ACC112 (cell line): ENCODE measurements around the gene ST6GAL2.

ENCODE experiments used
- H2AFZ ChIP-seq: fragments of 200-600 bp; sonication (generic); one replicate; pipeline ENCODE4 v1.6.0; 2017; ENCODE audit warnings: antibody characterized with exemption, low read length; ENCODE audit not compliant: unreplicated experiment
- H3K27ac ChIP-seq: fragments of 200-600 bp; sonication (generic); 2 replicates; pipeline ENCODE4 v1.5.1; 2014; ENCODE audit warnings: low read depth, mild to moderate bottlenecking, antibody characterized with exemption, low read length, moderate library complexity
- H3K27me3 ChIP-seq: fragments of 200-600 bp; sonication (generic); 2 replicates; pipeline ENCODE4 v1.6.1; 2014; ENCODE audit warnings: mild to moderate bottlenecking, antibody characterized with exemption, low read length, moderate library complexity, mixed read lengths; ENCODE audit not compliant: insufficient read depth
- H3K36me3 ChIP-seq: fragments of 200-600 bp; sonication (generic); 2 replicates; pipeline ENCODE4 v1.6.1; 2016; ENCODE audit warnings: mild to moderate bottlenecking, antibody characterized with exemption, low read length, moderate library complexity, mixed read lengths; ENCODE audit not compliant: insufficient read depth
- H3K4me1 ChIP-seq: fragments of 200-600 bp; sonication (generic); one replicate; pipeline ENCODE4 v1.6.1; 2016; ENCODE audit warnings: low read length, mixed read lengths; ENCODE audit not compliant: insufficient read depth, unreplicated experiment, control insufficient read depth
- H3K4me3 ChIP-seq: fragments of 200-600 bp; sonication (generic); 2 replicates; pipeline ENCODE4 v1.5.1; 2014; ENCODE audit warnings: mild to moderate bottlenecking, low read depth, low read length
- H3K79me2 ChIP-seq: fragments of 200-600 bp; sonication (generic); one replicate; pipeline ENCODE4 v1.6.0; 2016; ENCODE audit warnings: low read length; ENCODE audit not compliant: control insufficient read depth, unreplicated experiment, insufficient read depth

Gene ST6GAL2

DNA sequence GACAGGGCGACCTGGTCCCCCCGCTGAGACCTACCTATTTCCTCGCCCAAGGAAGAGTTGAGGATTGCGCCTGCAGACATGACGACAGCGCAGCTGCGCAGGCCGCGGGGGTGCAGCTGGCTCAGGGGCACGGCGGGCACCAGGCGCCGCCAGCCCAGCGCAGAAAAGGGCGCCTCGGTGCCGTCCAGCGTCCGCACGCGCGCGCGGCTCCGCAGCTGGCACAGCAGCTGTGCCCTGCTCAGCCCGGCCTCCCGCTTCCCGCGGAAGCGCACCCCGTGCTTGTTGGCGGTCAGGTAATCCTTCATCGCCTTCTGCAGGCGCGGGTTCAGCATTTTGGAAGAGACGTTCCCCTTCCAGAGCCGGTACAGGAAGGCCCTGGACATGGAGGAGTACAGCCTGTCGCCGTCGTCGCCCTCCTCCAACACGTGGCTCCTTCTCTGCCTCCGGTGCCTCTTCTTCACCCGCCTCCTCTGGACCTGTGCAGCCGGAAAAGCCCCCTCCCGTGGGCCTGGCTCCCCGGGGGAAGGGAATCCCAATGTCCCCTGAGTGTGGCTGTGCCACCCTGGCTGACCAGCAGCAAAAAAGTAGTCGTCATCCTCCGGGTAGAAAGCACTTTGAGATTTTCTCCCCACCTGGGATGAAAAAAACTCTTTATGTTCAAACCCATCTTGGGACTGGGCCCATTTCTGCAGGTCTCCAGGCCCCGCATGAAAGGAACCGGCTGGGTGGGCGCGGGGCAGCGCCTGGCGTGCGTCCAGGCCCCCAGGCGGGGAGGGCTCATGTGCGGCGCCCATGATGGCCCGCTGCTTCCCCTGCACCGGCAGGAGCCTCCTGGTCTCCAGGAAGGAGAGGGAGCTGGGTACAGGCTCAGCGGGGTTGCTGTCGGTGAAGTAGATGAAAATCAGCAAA is 42.7 kb downstream of the ST6GAL2 start:
- no peak overlapping the region for H2AFZ ChIP-seq
- no peaks in the 10 kb centered on the region for H3K79me2 ChIP-seq
- no peak overlapping the region for H3K4me3 ChIP-seq
- no peaks in the 10 kb centered on the region for H3K4me1 ChIP-seq
- no peaks in the 10 kb centered on the region for H3K27me3 ChIP-seq
- H3K27ac ChIP-seq, result no peak overlapping the region
- H3K36me3 ChIP-seq, result no peaks in the 10 kb centered on the region

DNA sequence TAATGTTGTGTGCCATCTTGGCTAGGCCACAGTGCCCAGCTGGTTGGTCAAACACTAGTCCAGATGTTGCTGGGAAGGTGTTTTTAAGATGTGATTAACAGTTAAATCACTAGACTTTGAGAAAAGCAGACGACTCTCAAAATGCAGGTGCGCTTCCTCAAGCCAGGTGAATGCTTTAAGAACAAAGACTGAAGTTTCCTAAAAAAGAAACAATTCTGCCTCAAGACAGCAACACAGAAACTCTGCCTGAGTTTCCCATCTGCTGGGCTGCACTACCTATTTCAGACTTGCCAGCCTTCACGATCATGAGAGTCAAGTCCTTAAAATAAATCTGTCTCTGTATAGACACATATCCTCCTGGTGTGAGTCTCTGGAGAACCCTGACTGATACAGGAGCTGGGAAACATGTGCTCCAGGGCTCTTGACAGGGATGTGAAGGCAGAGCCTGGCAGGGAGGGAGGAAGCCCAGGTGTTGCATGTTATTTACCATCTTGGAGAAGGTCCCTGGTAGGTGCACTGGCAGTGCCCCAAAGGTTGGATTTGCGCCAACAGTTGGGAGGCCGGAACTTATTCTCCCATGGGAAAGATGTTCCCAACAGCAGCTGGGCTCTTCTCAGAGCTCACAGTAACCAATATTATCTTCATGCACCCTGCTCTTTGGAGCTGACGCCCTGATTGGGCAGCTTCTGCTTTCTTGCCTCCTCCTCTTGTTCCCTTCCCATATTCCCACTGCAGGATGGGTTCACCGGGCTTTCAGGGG is 43.9 kb downstream of the ST6GAL2 start:
- no peak overlapping the region for H3K4me3 ChIP-seq
- H3K4me1 ChIP-seq, result no peaks in the 10 kb centered on the region
- H3K27ac ChIP-seq, result no peak overlapping the region
- no peak overlapping the region for H2AFZ ChIP-seq
- no peaks in the 10 kb centered on the region for H3K79me2 ChIP-seq
- H3K27me3 ChIP-seq, result no peaks in the 10 kb centered on the region
- no peaks in the 10 kb centered on the region for H3K36me3 ChIP-seq

DNA sequence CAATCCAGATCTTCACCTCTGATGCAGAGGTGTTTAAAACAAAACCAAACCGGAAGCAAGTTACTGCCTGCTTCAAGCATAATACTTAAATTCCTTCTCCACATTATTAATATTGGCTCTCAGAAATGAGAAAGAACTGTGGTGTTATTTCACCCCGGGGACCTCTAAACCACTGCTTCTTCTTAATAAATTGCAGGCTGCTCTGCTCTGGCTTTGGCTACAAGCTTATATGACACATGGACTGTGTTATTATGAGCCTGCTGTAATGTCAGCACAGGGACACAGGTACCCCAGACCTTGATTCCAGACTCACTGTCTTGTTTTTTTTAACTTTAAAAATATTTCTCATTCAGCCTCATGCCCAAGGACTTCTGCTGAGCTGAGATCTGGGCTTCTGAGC is 45.1 kb downstream of the ST6GAL2 start:
- Histone ChIP-seq H3K4me1 (no peaks in the 10 kb centered on the region), H3K4me3 (no peak overlapping the region), H3K27ac (no peak overlapping the region), H3K27me3 (no peaks in the 10 kb centered on the region), H3K79me2 (no peaks in the 10 kb centered on the region), H2AFZ (no peak overlapping the region), H3K36me3 (no peaks in the 10 kb centered on the region)

DNA sequence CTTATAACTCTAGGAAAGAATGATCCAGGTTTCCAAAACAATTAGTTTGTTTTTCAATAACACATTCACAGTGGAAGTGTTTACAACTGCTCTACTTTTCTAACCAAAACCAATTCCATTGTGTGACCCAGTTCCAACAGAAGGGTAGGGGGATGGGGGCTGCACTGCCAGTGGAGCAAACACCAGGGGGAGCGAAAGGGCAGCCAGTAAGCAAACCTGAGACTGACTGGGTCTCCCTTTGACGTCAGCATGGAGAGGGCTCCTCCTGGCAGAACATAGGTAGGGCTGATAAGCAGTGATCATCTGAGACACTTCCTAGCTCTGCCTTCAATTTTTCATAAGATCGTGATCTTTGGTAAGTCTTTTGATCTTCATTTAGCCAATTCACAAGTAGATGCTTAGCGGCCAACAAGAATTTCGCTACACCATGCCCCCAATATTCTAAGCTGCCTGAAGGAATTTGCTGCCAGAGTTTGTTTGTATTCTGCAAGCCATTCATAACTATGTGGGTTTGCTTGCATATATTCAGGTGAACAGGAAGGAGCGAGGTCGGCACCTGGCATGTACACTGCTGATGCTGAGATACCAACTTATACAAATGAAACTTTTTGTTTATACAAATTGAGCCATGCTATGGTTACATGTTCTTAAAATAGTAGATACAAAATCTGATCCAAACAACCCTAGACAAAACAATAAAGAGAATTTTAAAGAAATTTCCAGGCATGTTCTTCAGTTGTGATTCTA is 45.9 kb downstream of the ST6GAL2 start:
- Histone ChIP-seq H3K4me3 (no peak overlapping the region), H3K79me2 (no peaks in the 10 kb centered on the region), H3K36me3 (no peaks in the 10 kb centered on the region), H2AFZ (no peak overlapping the region), H3K4me1 (no peaks in the 10 kb centered on the region), H3K27me3 (no peaks in the 10 kb centered on the region), H3K27ac (no peak overlapping the region)

DNA sequence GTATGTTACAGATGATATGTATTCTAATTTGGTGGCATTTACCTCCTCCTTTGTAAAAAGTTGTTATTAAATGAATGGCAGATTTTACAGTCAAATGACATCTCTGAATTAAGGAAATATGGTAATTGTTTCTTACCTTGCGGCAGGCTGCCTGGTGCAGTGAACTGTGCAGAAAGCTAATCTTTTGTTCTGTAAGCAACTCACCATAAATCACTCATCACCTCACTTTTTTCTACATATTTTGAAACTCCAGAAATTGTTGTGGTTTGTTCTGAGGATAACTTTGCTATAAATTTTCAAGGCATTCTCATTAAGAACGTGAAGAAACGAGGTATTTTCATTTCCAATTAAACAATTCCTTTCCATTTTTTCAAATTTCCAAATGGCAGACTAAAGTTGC is 52.7 kb downstream of the ST6GAL2 start:
- Histone ChIP-seq H3K27me3 (peaks cover 4% of the 10 kb centered on the region; the same call in 1 of the 2 replicates), H3K27ac (no peak overlapping the region), H3K36me3 (no peaks in the 10 kb centered on the region), H3K4me3 (no peak overlapping the region), H3K4me1 (no peaks in the 10 kb centered on the region), H2AFZ (no peak overlapping the region), H3K79me2 (no peaks in the 10 kb centered on the region)

DNA sequence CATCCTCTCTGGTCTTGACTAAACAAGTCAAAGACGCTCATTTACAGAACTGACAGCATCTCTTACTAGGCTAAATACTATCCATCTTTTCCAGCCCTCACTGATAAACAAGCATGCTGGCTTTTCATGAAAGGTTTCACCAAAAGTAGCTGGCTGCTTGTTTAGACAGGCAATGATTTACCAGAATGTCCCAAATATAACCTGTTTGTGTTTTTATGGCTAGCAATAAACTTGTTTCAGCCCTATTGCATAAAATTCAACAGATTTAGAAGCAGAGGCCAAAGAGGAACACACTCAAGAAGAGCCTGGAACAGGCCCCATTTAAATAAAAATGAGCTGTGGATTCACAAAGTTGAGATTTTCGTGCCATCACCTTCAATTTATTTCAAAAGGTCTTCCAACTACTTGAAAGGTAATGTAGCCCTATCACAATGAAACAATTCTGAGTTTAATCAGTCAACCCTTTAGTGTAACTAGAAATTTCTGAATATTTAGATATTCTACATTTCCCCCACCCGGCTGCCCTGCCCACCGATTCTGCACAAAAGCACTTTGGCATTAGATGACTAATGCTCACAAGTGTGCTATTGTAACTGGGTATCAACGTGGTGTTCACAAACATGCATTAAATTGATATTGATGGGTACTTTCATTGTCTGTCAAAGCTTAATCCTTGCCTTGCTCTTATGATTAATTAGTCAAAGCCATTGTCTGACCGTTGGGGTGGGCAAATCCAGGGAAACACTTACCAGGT is 54.0 kb downstream of the ST6GAL2 start:
- Histone ChIP-seq H3K27me3 (peaks cover 4% of the 10 kb centered on the region; the same call in 1 of the 2 replicates), H3K27ac (no peak overlapping the region)

DNA sequence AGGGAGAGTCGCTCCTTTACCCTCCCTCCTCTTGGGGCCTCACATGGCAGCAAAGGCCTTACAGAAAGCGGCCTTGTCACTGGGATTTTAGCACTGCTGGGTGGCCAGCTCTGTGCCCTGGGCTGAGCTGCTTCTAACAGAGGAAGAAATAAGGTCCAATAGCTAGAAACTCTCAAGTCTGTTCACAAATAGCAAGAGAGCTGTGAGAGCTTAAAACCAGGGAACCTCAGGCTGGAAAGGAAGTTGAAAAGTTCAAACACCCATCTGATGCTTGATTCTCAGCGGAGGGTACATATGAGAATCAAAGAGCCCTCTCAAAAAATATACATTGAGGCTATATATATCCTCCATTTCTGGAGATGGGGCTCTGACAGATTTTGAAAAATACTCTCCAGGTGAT is 54.7 kb downstream of the ST6GAL2 start:
- peaks cover 4% of the 10 kb centered on the region; the same call in 1 of the 2 replicates for H3K27me3 ChIP-seq
- H3K27ac ChIP-seq, result no peak overlapping the region
- H3K4me1 ChIP-seq, result no peaks in the 10 kb centered on the region
- H2AFZ ChIP-seq, result no peak overlapping the region
- no peaks in the 10 kb centered on the region for H3K36me3 ChIP-seq
- no peak overlapping the region for H3K4me3 ChIP-seq
- no peaks in the 10 kb centered on the region for H3K79me2 ChIP-seq

More for the DNA sequence above, 54.0 kb downstream of the ST6GAL2 start:
- no peaks in the 10 kb centered on the region for H3K4me1 ChIP-seq
- H3K79me2 ChIP-seq, result no peaks in the 10 kb centered on the region
- H3K4me3 ChIP-seq, result no peak overlapping the region
- H3K36me3 ChIP-seq, result no peaks in the 10 kb centered on the region
- H2AFZ ChIP-seq, result no peak overlapping the region

DNA sequence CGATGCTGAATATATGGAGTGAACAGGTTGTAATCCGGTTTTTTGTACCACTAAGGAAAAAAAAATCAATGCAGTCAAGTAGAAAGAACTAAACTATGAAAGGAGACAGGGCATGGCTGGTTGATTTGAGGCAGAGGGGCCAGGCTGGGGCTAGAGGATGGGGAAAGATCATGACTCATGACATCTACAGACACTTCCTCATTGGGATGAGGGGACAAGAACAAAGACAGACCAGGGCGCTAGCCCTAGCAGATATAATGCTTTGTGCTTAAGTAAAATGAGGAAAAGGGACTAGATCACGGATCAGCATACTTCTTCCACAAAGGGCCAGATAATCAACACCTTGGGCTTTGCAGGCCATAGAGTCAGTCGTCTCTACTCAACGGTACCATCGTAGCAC is 55.8 kb downstream of the ST6GAL2 start:
- H3K79me2 ChIP-seq, result no peaks in the 10 kb centered on the region
- H3K36me3 ChIP-seq, result no peaks in the 10 kb centered on the region
- H3K27ac ChIP-seq, result no peak overlapping the region
- H3K27me3 ChIP-seq, result peaks cover 4% of the 10 kb centered on the region; the same call in 1 of the 2 replicates
- no peak overlapping the region for H3K4me3 ChIP-seq
- H3K4me1 ChIP-seq, result no peaks in the 10 kb centered on the region
- no peak overlapping the region for H2AFZ ChIP-seq

DNA sequence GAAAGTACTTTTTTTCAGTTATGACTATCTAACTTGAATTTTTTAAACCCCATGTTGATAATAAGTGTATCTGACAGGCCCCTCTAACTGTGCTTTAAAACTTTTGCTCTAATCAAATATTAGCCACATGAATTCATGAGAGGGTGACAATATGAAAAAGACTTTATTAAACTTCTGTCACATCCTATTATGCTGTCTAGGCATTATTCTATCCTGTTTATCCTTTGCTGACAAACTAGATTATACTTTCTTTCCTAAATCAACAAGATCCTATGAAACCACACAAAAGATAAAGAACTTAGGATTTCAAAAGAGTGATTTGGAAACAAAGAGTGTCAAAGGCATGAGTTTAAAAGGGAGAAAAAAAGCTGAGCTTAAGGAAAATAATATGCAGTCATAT is 57.8 kb downstream of the ST6GAL2 start:
- H3K36me3 ChIP-seq, result no peaks in the 10 kb centered on the region
- no peaks in the 10 kb centered on the region for H3K4me1 ChIP-seq
- H3K27me3 ChIP-seq, result no peaks in the 10 kb centered on the region
- H2AFZ ChIP-seq, result no peak overlapping the region
- no peak overlapping the region for H3K4me3 ChIP-seq
- H3K27ac ChIP-seq, result no peak overlapping the region
- no peaks in the 10 kb centered on the region for H3K79me2 ChIP-seq

DNA sequence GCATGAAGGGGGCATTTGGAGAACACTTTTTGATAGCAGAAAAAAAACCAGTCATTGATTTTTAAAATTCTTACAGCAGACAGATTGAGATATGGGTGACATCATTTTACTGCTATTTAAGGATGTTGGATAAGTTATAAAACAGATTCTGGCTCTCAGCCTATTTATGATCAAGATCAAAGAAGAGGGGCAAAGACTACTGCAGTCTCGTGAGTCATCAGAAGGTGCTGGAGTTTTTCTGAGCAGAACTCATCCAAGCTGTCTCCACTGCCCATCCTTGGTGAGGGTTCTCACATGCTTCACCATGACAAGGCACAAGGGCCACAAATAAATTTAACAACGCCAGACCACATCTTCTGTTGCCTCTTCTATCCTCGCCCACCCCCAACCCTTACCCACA is 58.8 kb downstream of the ST6GAL2 start:
- no peaks in the 10 kb centered on the region for H3K4me1 ChIP-seq
- H2AFZ ChIP-seq, result no peak overlapping the region
- no peaks in the 10 kb centered on the region for H3K79me2 ChIP-seq
- no peak overlapping the region for H3K4me3 ChIP-seq
- H3K27me3 ChIP-seq, result no peaks in the 10 kb centered on the region
- no peaks in the 10 kb centered on the region for H3K36me3 ChIP-seq
- H3K27ac ChIP-seq, result no peak overlapping the region
